HG02970 (cell line): ENCODE data around the gene OXNAD1.

Experiments used
- ATAC-seq: cut with Tn5 transposase; IDR thresholded peaks from one replicate; pipeline ENCODE4 v1.9.1; 2021; ENCODE audit warnings: mild to moderate bottlenecking, moderate library complexity, moderate number of reproducible peaks; ENCODE audit not compliant: unreplicated experiment, low FRiP score

Gene OXNAD1

GRCh38 chr3:16245609-16246008, 19.4 kb upstream of the OXNAD1 start:
- ATAC-seq, result no peak

DNA sequence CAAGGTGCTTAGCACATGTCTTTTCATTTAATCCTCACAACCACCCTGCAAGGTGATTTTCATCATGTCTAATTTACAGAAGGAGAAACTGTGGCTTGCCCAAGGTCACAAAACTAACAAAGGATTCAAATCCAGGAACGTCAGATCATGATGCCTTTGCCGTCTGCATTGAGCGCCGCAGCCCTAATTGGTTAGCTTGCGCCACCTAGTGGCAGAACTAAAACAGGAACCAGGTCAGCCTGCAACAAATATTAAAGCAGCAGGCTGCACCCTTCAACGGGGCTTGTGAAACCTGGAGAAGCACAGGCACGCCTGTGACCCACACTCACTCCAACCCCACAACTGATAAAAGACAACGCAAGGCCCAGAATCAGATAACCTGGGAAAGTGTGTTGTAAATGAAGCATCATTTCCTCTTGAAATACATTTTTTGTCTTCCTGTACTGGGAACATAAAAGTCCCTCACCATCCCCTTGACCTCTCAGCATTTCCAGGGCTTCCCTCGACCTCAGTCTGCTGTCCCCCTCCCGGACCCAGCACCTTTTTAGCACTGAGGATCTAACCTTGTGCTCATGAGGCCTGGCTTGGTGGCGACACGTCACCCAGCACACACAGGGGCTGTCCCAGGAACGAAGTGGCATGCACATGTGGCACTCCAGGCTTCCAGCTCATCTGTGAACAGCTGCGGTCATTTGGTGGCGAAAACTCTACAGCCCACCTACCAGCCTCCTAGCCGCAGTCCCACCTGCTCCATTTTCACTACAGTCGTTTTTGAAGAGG, 17.5 kb upstream of the OXNAD1 start:
- ATAC-seq, result peak; percentile 62

DNA sequence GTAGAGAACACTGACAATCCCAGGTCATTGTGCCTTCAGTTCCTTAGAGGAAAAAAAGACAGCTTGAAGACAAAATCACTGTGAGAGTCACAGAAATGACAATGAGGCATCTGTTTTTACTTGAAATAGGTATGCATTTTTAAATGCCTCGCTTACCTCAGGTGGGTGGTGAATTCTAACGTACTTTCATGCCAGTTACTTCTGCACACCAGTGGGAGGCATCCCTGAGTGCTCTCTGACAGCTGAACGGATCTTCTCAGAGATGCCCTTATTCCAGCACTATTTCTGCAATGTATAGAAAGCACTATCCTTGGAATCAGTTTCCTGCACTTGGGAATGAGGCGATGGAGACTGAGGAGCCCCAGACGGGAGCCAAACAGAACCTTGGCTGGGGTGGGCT, 16.5 kb upstream of the OXNAD1 start:
- ATAC-seq, result no peak

DNA sequence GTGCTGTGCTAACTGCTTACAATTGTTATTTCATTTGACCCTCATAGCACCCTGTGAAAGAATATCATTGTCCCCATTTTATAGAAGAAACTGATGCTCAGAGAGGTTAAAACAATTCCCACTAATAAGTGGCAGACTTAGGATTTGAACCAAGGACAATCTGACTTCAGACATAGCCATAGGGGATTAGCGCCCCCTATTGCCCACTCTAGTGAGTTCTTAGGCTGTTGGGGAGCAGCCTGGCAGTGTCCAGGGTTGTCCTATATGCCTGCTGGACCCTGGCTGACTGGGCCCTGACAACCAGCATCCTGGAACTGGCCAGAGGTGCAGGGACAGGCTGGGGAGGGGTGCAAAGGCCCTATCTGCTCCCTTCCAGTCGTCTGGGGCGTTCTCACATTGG, 15.7 kb upstream of the OXNAD1 start:
- ATAC-seq, result no peak

- no peak for ATAC-seq
Observed at GRCh38 chr3:16249886-16250285, 15.1 kb upstream of the OXNAD1 start.

GRCh38 chr3:16251316-16252085, 13.5 kb upstream of the OXNAD1 start:
- no peak for ATAC-seq

GRCh38 chr3:16252243-16252978, 12.6 kb upstream of the OXNAD1 start:
- ATAC-seq, result no peak

DNA sequence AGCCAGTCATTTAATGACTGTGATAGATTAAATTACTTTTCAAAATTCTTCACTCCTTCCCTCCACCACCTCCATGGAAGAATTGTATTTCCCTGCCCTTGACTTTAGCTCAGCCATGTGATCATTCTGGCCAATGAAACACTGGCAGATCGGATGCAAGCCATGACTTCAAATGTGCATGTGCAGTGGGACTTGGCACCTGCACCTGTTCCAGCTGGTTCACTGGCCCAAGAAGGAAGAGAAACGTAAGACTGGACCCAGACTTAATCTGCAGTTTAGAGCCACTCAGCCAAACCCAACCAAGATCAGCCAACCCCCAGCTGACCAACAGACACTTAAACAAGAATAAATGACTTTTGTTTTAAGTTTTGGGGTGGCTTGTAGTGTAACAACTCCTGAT, 12.0 kb upstream of the OXNAD1 start:
- no peak for ATAC-seq

DNA sequence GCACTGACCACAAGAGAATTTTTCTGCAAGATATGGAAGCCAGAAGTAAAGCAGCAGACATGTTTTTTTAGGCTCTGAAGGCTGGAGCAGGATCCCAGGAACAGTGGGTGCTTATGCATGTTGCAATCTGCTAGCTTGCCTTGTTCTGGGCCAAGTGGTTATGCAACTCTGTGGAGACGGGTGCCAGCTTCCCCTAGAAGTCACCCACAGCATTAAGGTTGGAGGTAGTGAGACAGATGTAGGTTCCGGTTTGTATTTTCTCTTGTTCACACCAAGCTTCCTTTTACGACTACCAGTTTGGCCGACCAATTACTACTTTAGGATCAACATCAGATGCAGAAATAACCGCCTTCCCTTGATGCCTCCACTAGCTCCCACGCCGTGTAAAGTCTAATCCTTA, 11.4 kb upstream of the OXNAD1 start:
- ATAC-seq, result no peak

- no peak for ATAC-seq
Observed at GRCh38 chr3:16254916-16255315, 10.1 kb upstream of the OXNAD1 start.

GRCh38 chr3:16255326-16255725, 9.7 kb upstream of the OXNAD1 start:
- no peak for ATAC-seq

DNA sequence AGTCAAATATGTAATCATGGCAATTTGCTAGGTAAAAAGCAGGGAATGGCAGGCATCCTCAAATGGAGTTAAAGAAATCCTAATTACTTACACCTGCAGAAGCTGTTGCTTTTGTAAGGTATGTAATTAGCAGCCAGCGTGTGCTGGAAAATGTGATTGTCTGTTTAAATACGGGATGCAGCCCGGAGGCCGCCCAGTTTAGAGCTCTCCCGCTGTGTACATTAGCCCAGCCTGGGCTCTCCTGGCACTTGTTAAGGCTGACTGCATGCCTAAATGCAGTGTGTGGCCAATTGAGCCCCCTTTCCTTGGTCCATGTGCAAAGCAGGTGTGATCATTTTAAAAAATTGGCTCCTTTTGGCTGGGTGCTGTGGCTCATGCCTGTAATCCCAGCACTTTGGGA, 9.3 kb upstream of the OXNAD1 start:
- ATAC-seq, result no peak

DNA sequence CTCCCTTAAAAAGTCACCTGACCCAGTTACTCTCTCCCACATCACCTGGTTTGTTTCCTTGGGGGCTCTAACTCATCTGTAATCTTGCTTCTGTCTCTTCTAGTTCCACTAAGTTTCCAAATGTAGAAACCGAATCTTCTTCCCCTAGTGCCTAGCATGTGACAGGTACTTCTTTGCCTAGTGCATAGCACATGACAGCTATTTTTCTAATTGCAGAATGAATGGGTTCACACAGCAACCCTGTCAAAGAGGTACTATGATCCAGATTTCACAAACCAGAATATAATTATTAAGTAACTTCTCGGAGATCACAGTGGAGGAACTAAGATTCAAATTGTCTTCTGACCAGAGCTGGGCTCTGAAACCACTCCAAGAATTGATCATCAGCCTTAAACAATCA, 7.7 kb upstream of the OXNAD1 start:
- ATAC-seq, result no peak

- no peak for ATAC-seq
Observed at GRCh38 chr3:16258177-16258576, 6.8 kb upstream of the OXNAD1 start.

- ATAC-seq, result no peak
Observed at GRCh38 chr3:16258866-16259265, 6.1 kb upstream of the OXNAD1 start.

DNA sequence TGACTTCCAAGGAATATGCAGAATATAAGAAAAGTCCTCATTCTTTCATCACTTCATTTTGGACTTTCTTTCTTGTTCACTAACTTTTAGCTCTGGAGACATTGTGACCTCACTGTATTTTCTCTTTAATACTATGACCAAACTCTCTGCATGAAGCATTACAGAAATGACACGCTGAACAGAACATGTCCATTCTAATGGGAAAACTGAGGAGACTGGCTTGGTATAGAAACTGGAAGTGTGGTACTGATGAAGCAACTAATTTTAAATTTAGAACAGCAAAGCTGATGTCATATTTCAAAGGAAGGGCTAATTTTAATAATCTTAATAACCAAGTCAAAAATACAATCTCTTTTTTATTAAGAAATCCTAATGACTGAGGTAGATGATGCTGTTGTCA, 5.0 kb upstream of the OXNAD1 start:
- no peak for ATAC-seq

DNA sequence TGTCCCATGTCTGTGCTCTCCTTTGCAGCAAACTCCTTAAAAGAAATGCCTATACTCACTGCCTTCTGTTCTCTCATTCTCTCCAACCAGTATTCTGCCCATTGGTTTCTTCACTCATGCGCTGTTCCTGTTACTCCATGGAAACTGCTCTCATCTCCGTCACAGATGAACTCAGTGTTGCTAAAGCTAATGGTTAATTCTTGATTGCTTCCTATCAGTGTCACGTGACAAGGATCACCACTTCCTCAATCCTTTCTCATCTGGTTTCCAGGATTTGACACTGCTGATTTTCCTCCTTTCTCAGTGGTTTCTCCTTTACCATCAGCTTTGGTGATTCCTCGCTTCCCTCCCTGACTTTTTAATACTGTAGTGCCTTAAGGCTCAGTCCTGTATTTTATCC, 2.8 kb upstream of the OXNAD1 start:
- no peak for ATAC-seq

DNA sequence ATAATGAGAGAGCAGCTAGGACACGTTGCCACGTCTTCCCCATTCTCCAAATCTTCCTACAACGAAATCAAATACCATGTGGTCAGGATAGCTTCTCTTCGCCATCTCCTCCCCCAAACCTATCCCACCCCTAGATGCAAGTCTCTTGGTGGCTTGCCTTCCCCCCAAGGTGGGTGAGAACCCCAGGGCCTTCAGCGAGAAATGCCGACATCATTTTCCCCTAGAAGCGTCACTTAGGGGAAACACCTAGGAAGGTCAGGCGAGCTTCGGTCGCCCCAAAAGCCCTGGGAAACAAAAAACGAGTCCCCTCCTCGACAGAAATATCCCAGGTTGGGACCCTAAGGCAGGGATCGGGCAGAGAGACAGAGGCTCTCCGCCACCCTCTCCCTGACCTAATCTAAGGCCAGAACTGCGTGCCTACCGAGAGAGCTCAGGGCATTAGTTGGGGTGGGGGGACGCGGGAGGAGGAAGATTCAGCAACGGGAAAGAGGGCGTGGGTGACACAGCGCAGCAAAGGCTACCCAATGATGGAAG, 771 bp upstream of the OXNAD1 start:
- ATAC-seq, result no peak

DNA sequence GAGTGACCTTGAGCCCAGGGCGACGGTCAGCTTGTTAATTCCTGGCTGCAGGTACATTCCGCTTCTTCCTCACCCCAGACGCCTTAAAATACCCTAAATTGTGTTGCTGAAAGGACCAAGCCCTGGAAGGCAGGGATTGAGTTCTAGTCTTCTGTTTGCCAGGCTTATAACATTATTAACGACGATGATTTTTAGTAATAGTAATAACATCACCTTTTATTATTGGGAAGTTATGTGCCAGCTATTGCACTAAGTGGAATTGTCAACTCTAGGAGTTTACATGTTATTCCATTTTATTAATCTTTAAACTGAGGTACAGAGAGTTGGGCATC, 409 bp downstream of the OXNAD1 start:
- no peak for ATAC-seq

DNA sequence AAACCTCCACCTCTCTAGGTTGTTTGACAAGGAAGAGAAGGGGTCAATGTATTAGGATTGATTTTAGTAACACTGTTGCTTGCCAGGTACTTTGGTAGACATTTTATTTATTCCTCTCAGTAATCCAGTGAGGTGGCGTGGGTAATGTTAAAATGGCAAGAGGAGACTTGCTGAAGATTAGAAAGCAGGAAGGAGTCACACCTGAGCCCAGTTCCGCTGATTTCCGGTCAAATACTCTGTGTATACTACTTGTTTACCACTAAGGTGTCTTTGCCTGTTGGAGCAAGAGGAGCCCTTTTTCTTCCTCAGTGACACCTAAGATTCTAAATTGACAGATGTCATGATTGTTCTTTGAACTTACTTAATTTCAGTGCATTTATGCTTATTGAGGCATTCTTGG, 1.7 kb downstream of the OXNAD1 start:
- no peak for ATAC-seq

DNA sequence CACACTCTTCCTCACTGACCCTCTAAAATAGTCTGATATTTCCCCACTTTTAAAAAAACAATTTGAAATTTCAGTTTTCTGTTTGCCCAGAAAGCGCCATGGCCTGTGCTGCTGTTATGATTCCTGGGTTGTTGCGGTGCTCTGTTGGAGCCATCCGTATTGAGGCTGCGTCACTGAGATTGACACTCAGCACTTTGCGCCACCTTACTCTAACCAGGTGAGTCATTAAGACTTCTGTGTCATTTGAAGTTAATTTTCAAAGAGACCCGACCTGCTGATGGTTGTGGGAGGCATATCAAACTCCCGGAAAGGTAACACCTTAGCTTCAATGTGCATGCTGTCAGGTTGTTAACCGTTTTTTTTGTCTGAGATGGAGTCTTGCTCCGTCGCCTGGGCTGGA, 5.8 kb downstream of the OXNAD1 start:
- ATAC-seq, result no peak
